ENCODE data around the gene PTPRK.

Gene PTPRK

GRCh38 chr6:128208851-128209580 lies 311.4 kb downstream of the PTPRK start:
- H3K36me3 ChIP-seq (ENCODE audit: control insufficient read depth, insufficient read depth, low read length): no peaks in the 10 kb centered on the region
- no peaks in the 10 kb centered on the region for H3K9me3 ChIP-seq (ENCODE audit: control insufficient read depth, insufficient read depth, low read depth, low read length)
- H3K9ac ChIP-seq (ENCODE audit: low read length): no peak overlapping the region
- H3K4me3 ChIP-seq (ENCODE audit: low read depth, low read length): no peak overlapping the region
- H3K27ac ChIP-seq (ENCODE audit: low read depth, low read length): 0 out of 2 replicates have a peak overlapping the region, but pooled peaks have one; percentile 18
- 0 out of 2 replicates have a peak, but pooled peaks cover 3% of the 10 kb centered on the region for H3K4me1 ChIP-seq (ENCODE audit: control insufficient read depth, insufficient read depth, low read length)
- H3K27me3 ChIP-seq (ENCODE audit: control insufficient read depth, insufficient read depth, low read length): no peaks in the 10 kb centered on the region

GRCh38 chr6:128208078-128208477 lies 312.3 kb downstream of the PTPRK start:
- Histone ChIP-seq H3K4me3 (ENCODE audit: low read depth, low read length) (no peak overlapping the region), H3K9me3 (ENCODE audit: control insufficient read depth, insufficient read depth, low read depth, low read length) (no peaks in the 10 kb centered on the region), H3K27ac (ENCODE audit: low read depth, low read length) (no peak overlapping the region), H3K4me1 (ENCODE audit: control insufficient read depth, insufficient read depth, low read length) (0 out of 2 replicates have a peak, but pooled peaks cover 3% of the 10 kb centered on the region), H3K27me3 (ENCODE audit: control insufficient read depth, insufficient read depth, low read length) (no peaks in the 10 kb centered on the region), H3K36me3 (ENCODE audit: control insufficient read depth, insufficient read depth, low read length) (no peaks in the 10 kb centered on the region), H3K9ac (ENCODE audit: low read length) (no peak overlapping the region)

- Histone ChIP-seq H3K27ac (ENCODE audit: low read depth, low read length) (no peak overlapping the region), H3K9ac (ENCODE audit: low read length) (no peak overlapping the region), H3K4me1 (ENCODE audit: control insufficient read depth, insufficient read depth, low read length) (0 out of 2 replicates have a peak, but pooled peaks cover 7% of the 10 kb centered on the region), H3K27me3 (ENCODE audit: control insufficient read depth, insufficient read depth, low read length) (no peaks in the 10 kb centered on the region), H3K4me3 (ENCODE audit: low read depth, low read length) (no peak overlapping the region), H3K36me3 (ENCODE audit: control insufficient read depth, insufficient read depth, low read length) (no peaks in the 10 kb centered on the region), H3K9me3 (ENCODE audit: control insufficient read depth, insufficient read depth, low read depth, low read length) (no peaks in the 10 kb centered on the region)
Observed at GRCh38 chr6:128206610-128207426, 313.6 kb downstream of the PTPRK start.

GRCh38 chr6:128204616-128205015 lies 315.8 kb downstream of the PTPRK start:
- H3K36me3 ChIP-seq (ENCODE audit: control insufficient read depth, insufficient read depth, low read length): no peaks in the 10 kb centered on the region
- no peaks in the 10 kb centered on the region for H3K9me3 ChIP-seq (ENCODE audit: control insufficient read depth, insufficient read depth, low read depth, low read length)
- H3K4me1 ChIP-seq (ENCODE audit: control insufficient read depth, insufficient read depth, low read length): 0 out of 2 replicates have a peak, but pooled peaks cover 7% of the 10 kb centered on the region
- H3K4me3 ChIP-seq (ENCODE audit: low read depth, low read length): no peak overlapping the region
- no peaks in the 10 kb centered on the region for H3K27me3 ChIP-seq (ENCODE audit: control insufficient read depth, insufficient read depth, low read length)
- no peak overlapping the region for H3K27ac ChIP-seq (ENCODE audit: low read depth, low read length)
- H3K9ac ChIP-seq (ENCODE audit: low read length): no peak overlapping the region

- no peaks in the 10 kb centered on the region for H3K9me3 ChIP-seq (ENCODE audit: control insufficient read depth, insufficient read depth, low read depth, low read length)
- H3K36me3 ChIP-seq (ENCODE audit: control insufficient read depth, insufficient read depth, low read length): no peaks in the 10 kb centered on the region
- H3K9ac ChIP-seq (ENCODE audit: low read length): no peak overlapping the region
- H3K4me1 ChIP-seq (ENCODE audit: control insufficient read depth, insufficient read depth, low read length): 0 out of 2 replicates have a peak, but pooled peaks cover 7% of the 10 kb centered on the region
- H3K27ac ChIP-seq (ENCODE audit: low read depth, low read length): no peak overlapping the region
- no peak overlapping the region for H3K4me3 ChIP-seq (ENCODE audit: low read depth, low read length)
- H3K27me3 ChIP-seq (ENCODE audit: control insufficient read depth, insufficient read depth, low read length): no peaks in the 10 kb centered on the region
Observed at GRCh38 chr6:128202169-128202765, 318.1 kb downstream of the PTPRK start.

GRCh38 chr6:128200789-128201188 lies 319.6 kb downstream of the PTPRK start:
- H3K27ac ChIP-seq (ENCODE audit: low read depth, low read length): no peak overlapping the region
- H3K9me3 ChIP-seq (ENCODE audit: control insufficient read depth, insufficient read depth, low read depth, low read length): no peaks in the 10 kb centered on the region
- no peaks in the 10 kb centered on the region for H3K36me3 ChIP-seq (ENCODE audit: control insufficient read depth, insufficient read depth, low read length)
- no peak overlapping the region for H3K4me3 ChIP-seq (ENCODE audit: low read depth, low read length)
- H3K4me1 ChIP-seq (ENCODE audit: control insufficient read depth, insufficient read depth, low read length): 0 out of 2 replicates have a peak, but pooled peaks cover 4% of the 10 kb centered on the region
- H3K9ac ChIP-seq (ENCODE audit: low read length): no peak overlapping the region
- no peaks in the 10 kb centered on the region for H3K27me3 ChIP-seq (ENCODE audit: control insufficient read depth, insufficient read depth, low read length)

GRCh38 chr6:128199461-128199860 lies 320.9 kb downstream of the PTPRK start:
- Histone ChIP-seq H3K27ac (ENCODE audit: low read depth, low read length) (no peak overlapping the region), H3K4me1 (ENCODE audit: control insufficient read depth, insufficient read depth, low read length) (0 out of 2 replicates have a peak, but pooled peaks cover 4% of the 10 kb centered on the region), H3K9ac (ENCODE audit: low read length) (no peak overlapping the region), H3K4me3 (ENCODE audit: low read depth, low read length) (no peak overlapping the region), H3K27me3 (ENCODE audit: control insufficient read depth, insufficient read depth, low read length) (no peaks in the 10 kb centered on the region), H3K36me3 (ENCODE audit: control insufficient read depth, insufficient read depth, low read length) (no peaks in the 10 kb centered on the region), H3K9me3 (ENCODE audit: control insufficient read depth, insufficient read depth, low read depth, low read length) (no peaks in the 10 kb centered on the region)

GRCh38 chr6:128192972-128193371 lies 327.4 kb downstream of the PTPRK start:
- H3K9ac ChIP-seq (ENCODE audit: low read length): no peak overlapping the region
- H3K4me1 ChIP-seq (ENCODE audit: control insufficient read depth, insufficient read depth, low read length): no peaks in the 10 kb centered on the region
- no peaks in the 10 kb centered on the region for H3K9me3 ChIP-seq (ENCODE audit: control insufficient read depth, insufficient read depth, low read depth, low read length)
- no peak overlapping the region for H3K27ac ChIP-seq (ENCODE audit: low read depth, low read length)
- H3K27me3 ChIP-seq (ENCODE audit: control insufficient read depth, insufficient read depth, low read length): no peaks in the 10 kb centered on the region
- H3K4me3 ChIP-seq (ENCODE audit: low read depth, low read length): no peak overlapping the region
- H3K36me3 ChIP-seq (ENCODE audit: control insufficient read depth, insufficient read depth, low read length): no peaks in the 10 kb centered on the region

GRCh38 chr6:128188678-128189077 lies 331.7 kb downstream of the PTPRK start:
- peaks cover 8% of the 10 kb centered on the region; the same call in 1 of the 2 replicates for H3K36me3 ChIP-seq (ENCODE audit: control insufficient read depth, insufficient read depth, low read length)
- H3K9me3 ChIP-seq (ENCODE audit: control insufficient read depth, insufficient read depth, low read depth, low read length): no peaks in the 10 kb centered on the region
- no peak overlapping the region for H3K9ac ChIP-seq (ENCODE audit: low read length)
- no peak overlapping the region for H3K4me3 ChIP-seq (ENCODE audit: low read depth, low read length)
- H3K4me1 ChIP-seq (ENCODE audit: control insufficient read depth, insufficient read depth, low read length): no peaks in the 10 kb centered on the region
- no peaks in the 10 kb centered on the region for H3K27me3 ChIP-seq (ENCODE audit: control insufficient read depth, insufficient read depth, low read length)
- no peak overlapping the region for H3K27ac ChIP-seq (ENCODE audit: low read depth, low read length)

- Histone ChIP-seq H3K36me3 (ENCODE audit: control insufficient read depth, insufficient read depth, low read length) (peaks cover 10% of the 10 kb centered on the region; the same call in 1 of the 2 replicates), H3K4me1 (ENCODE audit: control insufficient read depth, insufficient read depth, low read length) (no peaks in the 10 kb centered on the region), H3K9me3 (ENCODE audit: control insufficient read depth, insufficient read depth, low read depth, low read length) (no peaks in the 10 kb centered on the region), H3K27ac (ENCODE audit: low read depth, low read length) (no peak overlapping the region), H3K4me3 (ENCODE audit: low read depth, low read length) (no peak overlapping the region), H3K9ac (ENCODE audit: low read length) (no peak overlapping the region), H3K27me3 (ENCODE audit: control insufficient read depth, insufficient read depth, low read length) (no peaks in the 10 kb centered on the region)
Observed at GRCh38 chr6:128186729-128187128, 333.7 kb downstream of the PTPRK start.

Data from HUES6 (cell line).